MCF 10A (cell line): ENCODE measurements around the gene NCAM1. TPM values are rescaled to one million over a fixed set of nuclear protein-coding genes. Genes with fewer than 3 reads are reported as not detected.
A peak's percentile ranks its signal among the peaks of the same experiment; 100 is the strongest.

Experiments used
- BruUV-seq: library from RNA; stranded (reverse); fragments of 400-500 nt; replicated peaks from 2 replicates; lab custom pipeline; 2021; lab: Mats Ljungman, UMichigan
- CTCF ChIA-PET: fragments of 300-600 bp; sonication (Branson Sonifier 250); formaldehyde crosslinking; extraction: SDS; loops from one replicate; lab custom pipeline; 2021; ENCODE audit warnings: antibody characterized with exemption, inconsistent platforms; lab: Yijun Ruan, JAX
- POLR2A ChIA-PET: fragments of 300-600, 350-650 bp; sonication (Branson Sonifier 250); formaldehyde crosslinking; extraction: SDS; loops from one replicate; lab custom pipeline; 2020; ENCODE audit warnings: antibody characterized with exemption, inconsistent platforms; lab: Yijun Ruan, JAX
- DNase-seq: peaks from one replicate; pipeline ENCODE4 v3.0.0-alpha.2; 2018; ENCODE audit not compliant: unreplicated experiment
- H3K27ac Mint-ChIP-seq: one replicate; pipeline ENCODE4 v1.8.0; 2022; ENCODE audit warnings: mild to moderate bottlenecking, low read depth, mixed read lengths; ENCODE audit not compliant: unreplicated experiment
- H3K27me3 Mint-ChIP-seq: one replicate; pipeline ENCODE4 v1.8.0; 2022; ENCODE audit warnings: mixed read lengths; ENCODE audit not compliant: insufficient read depth, unreplicated experiment
- H3K36me3 Mint-ChIP-seq: one replicate; pipeline ENCODE4 v1.8.0; 2022; ENCODE audit warnings: mild to moderate bottlenecking, moderate library complexity, mixed read lengths; ENCODE audit not compliant: insufficient read depth, unreplicated experiment
- H3K4me1 Mint-ChIP-seq: one replicate; pipeline ENCODE4 v1.8.0; 2022; ENCODE audit warnings: mixed read lengths; ENCODE audit not compliant: insufficient read depth, unreplicated experiment
- H3K4me3 Mint-ChIP-seq: one replicate; pipeline ENCODE4 v1.8.0; 2022; ENCODE audit warnings: mild to moderate bottlenecking, moderate library complexity, mixed read lengths; ENCODE audit not compliant: unreplicated experiment
- H3K9me3 Mint-ChIP-seq: one replicate; pipeline ENCODE4 v1.8.0; 2022; ENCODE audit warnings: mixed read lengths; ENCODE audit not compliant: unreplicated experiment
- intact Hi-C: fragments of 100-400 bp; cut with micrococcal nuclease; formaldehyde crosslinking; loops from 2 replicates; pipeline ENCODE4 v1.14.1; 2022
- total RNA-seq: library from RNA; stranded (reverse); gene quantifications from 2 replicates; pipeline ENCODE4 v1.2.3, GENCODE V29; 2022
- TF ChIP-seq, protein P1 (sequence below): fragments of 200-600 bp; IDR thresholded peaks from one replicate; pipeline ENCODE4 v1.8.0; 2022; ENCODE audit warnings: antibody characterized with exemption, mild to moderate bottlenecking; ENCODE audit not compliant: unreplicated experiment

The NCAM1 gene
- total RNA-seq, 1 experiment from 2014 or later: 0.19 TPM

GRCh38 chr11:113308601-113309000, 347.4 kb downstream of the NCAM1 start:
- no peak overlapping the region for H3K4me3 Mint-ChIP-seq
- no TSS peak for BruUV-seq
- no peak for DNase-seq
- peaks cover 5% of the 10 kb centered on the region for H3K4me1 Mint-ChIP-seq
- CTCF ChIA-PET: interaction anchor here (0.6 to 1.6 kb wide), 6 partner anchors 24 to 684 kb away, joined by 3 to 8 read pairs (median 6); no protein-coding TSS in a partner anchor
- no peaks in the 10 kb centered on the region for H3K9me3 Mint-ChIP-seq
- intact Hi-C loops: no loop called here
- no peak overlapping the region for H3K27ac Mint-ChIP-seq
- POLR2A ChIA-PET: interaction anchor here (0.8 kb wide), 1 partner anchor 93 kb away, joined by 3 read pairs; no protein-coding TSS in a partner anchor
- TF ChIP-seq, protein P1, sequence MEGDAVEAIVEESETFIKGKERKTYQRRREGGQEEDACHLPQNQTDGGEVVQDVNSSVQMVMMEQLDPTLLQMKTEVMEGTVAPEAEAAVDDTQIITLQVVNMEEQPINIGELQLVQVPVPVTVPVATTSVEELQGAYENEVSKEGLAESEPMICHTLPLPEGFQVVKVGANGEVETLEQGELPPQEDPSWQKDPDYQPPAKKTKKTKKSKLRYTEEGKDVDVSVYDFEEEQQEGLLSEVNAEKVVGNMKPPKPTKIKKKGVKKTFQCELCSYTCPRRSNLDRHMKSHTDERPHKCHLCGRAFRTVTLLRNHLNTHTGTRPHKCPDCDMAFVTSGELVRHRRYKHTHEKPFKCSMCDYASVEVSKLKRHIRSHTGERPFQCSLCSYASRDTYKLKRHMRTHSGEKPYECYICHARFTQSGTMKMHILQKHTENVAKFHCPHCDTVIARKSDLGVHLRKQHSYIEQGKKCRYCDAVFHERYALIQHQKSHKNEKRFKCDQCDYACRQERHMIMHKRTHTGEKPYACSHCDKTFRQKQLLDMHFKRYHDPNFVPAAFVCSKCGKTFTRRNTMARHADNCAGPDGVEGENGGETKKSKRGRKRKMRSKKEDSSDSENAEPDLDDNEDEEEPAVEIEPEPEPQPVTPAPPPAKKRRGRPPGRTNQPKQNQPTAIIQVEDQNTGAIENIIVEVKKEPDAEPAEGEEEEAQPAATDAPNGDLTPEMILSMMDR: no peak
- H3K36me3 Mint-ChIP-seq: no peaks in the 10 kb centered on the region
- H3K27me3 Mint-ChIP-seq: no peaks in the 10 kb centered on the region

GRCh38 chr11:113311536-113311935, 350.3 kb downstream of the NCAM1 start:
- Mint-ChIP-seq H3K4me3 (no peak overlapping the region), H3K27ac (no peak overlapping the region), H3K27me3 (no peaks in the 10 kb centered on the region), H3K9me3 (no peaks in the 10 kb centered on the region), H3K36me3 (no peaks in the 10 kb centered on the region), H3K4me1 (peaks cover 16% of the 10 kb centered on the region)
- no TSS peak for BruUV-seq
- POLR2A ChIA-PET: no interaction called here
- CTCF ChIA-PET: interaction anchor here (0.6 to 4.8 kb wide), 4 partner anchors 182 to 419 kb away, joined by 3 to 28 read pairs (median 9); no protein-coding TSS in a partner anchor
- no peak for DNase-seq
- intact Hi-C loops: loop anchor here (5.0 kb wide), 1 partner anchor 91 kb away; no protein-coding TSS in a partner anchor
- TF ChIP-seq, protein P1: no peak

DNA sequence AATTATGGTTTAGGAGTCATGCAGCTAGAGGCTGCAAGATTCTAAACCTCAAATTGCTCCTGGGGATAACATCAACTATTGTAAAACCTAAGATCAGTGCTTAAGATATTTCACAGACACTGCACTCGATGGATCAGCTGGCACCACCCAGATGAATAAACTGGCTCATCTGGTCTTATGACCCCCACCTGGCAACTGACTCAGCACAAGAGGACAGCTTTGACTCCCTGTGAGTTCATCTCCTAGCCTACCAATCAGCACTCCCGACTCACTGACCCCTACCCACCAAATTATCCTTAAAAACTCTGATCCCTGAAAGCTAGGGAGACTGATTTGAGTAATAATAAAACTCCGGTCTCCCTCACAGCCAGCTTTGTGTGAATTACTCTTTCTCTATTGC, 352.4 kb downstream of the NCAM1 start:
- H3K4me1 Mint-ChIP-seq: peaks cover 21% of the 10 kb centered on the region
- intact Hi-C loops: loop anchor here (5.0 kb wide), 1 partner anchor 89 kb away; no protein-coding TSS in a partner anchor
- CTCF ChIA-PET: interaction anchor here (0.6 to 4.8 kb wide), 12 partner anchors 8 to 485 kb away, joined by 3 to 28 read pairs (median 4); no protein-coding TSS in a partner anchor
- no peak for DNase-seq
- peak overlapping the region; percentile 80 for H3K4me3 Mint-ChIP-seq
- H3K36me3 Mint-ChIP-seq: peaks cover 18% of the 10 kb centered on the region
- H3K27me3 Mint-ChIP-seq: no peaks in the 10 kb centered on the region
- POLR2A ChIA-PET: interaction anchor here (0.7 to 2.9 kb wide), 9 partner anchors 33 to 460 kb away, joined by 3 to 12 read pairs (median 3); partner anchors contain the start of gene ZW10
- no TSS peak for BruUV-seq
- TF ChIP-seq, protein P1: no peak
- H3K27ac Mint-ChIP-seq: peak overlapping the region; percentile 87
- H3K9me3 Mint-ChIP-seq: no peaks in the 10 kb centered on the region

DNA sequence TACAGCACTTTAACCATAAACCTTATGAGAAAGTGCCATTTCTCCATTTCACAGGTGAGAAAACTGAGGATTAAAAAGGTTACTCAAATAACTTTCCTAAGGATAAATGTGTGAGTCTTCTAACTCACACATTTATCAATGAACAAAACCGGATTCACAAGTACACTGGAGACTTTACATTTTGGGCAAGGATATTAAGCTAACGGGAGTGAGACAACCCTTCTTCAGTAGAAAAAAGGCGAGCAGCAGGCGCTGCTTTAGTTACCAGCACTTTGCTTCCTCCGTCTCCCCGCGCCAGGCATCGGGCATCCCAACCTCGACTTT, 352.8 kb downstream of the NCAM1 start:
- Mint-ChIP-seq H3K36me3 (peaks cover 22% of the 10 kb centered on the region), H3K4me1 (peaks cover 19% of the 10 kb centered on the region), H3K27me3 (no peaks in the 10 kb centered on the region), H3K4me3 (peak overlapping the region; percentile 80), H3K9me3 (no peaks in the 10 kb centered on the region), H3K27ac (peak overlapping the region; percentile 87)
- intact Hi-C loops: loop anchor here (2.0 to 5.0 kb wide), 2 partner anchors 88 to 181 kb away; no protein-coding TSS in a partner anchor
- no peak for DNase-seq
- ChIA-PET CTCF (interaction anchor here (0.7 to 4.8 kb wide), 11 partner anchors 8 to 485 kb away, joined by 3 to 28 read pairs (median 4); no protein-coding TSS in a partner anchor), POLR2A (interaction anchor here (0.6 to 2.9 kb wide), 14 partner anchors 10 to 1710 kb away, joined by 3 to 12 read pairs (median 3); partner anchors contain the start of gene ZW10)
- no TSS peak for BruUV-seq
- TF ChIP-seq, protein P1: no peak
